Stimulated activated CD8-positive, alpha-beta memory T cell treated with anti-CD3 and anti-CD28 coated beads, Interleukin-12 subunit alpha, Interleukin-12 subunit beta, amount 100 ng/mL, for 1 hour (primary cell): ENCODE results near the gene TOMT.

Source experiments
- DNase-seq: peaks from one replicate; pipeline ENCODE4 v3.0.0-alpha.2; 2020; ENCODE audit warnings: low read depth

The TOMT gene

GRCh38 chr11:72088076-72088808, 17.5 kb upstream of the TOMT start:
- DNase-seq, result no peak

- DNase-seq, result peak; percentile 45
These were observed 14.4 kb upstream of the TOMT start for GRCh38 chr11:72091292-72091691.

GRCh38 chr11:72098741-72099140, 7.0 kb upstream of the TOMT start:
- no peak for DNase-seq

- DNase-seq, result no peak
These were observed 5.7 kb upstream of the TOMT start for GRCh38 chr11:72100009-72100408.

GRCh38 chr11:72100462-72100861, 5.3 kb upstream of the TOMT start:
- DNase-seq, result no peak

- no peak for DNase-seq
These were observed 3.6 kb upstream of the TOMT start for GRCh38 chr11:72102162-72102561.

- no peak for DNase-seq
These were observed 3.1 kb upstream of the TOMT start for GRCh38 chr11:72102631-72102945.

- DNase-seq, result peak; percentile 98
These were observed 2.6 kb upstream of the TOMT start, which contains the start of gene LAMTOR1 for GRCh38 chr11:72102946-72103753. LAMTOR1 (minus strand) TSS chr11:72103297; CDS start chr11:72103224, 73 bp downstream.

- no peak for DNase-seq
These were observed 2.0 kb upstream of the TOMT start for GRCh38 chr11:72103754-72104167.

- DNase-seq, result no peak
These were observed 5.8 kb downstream of the TOMT start for GRCh38 chr11:72111300-72112142.

GRCh38 chr11:72112143-72112977, 6.6 kb downstream of the TOMT start, which contains the start of gene ANAPC15:
ANAPC15 (minus strand) TSS chr11:72112695; CDS start chr11:72111276, 1,419 bp downstream.
- peak; percentile 97 for DNase-seq

GRCh38 chr11:72112978-72113808, 7.5 kb downstream of the TOMT start:
- DNase-seq, result no peak

- DNase-seq, result no peak
These were observed 8.8 kb downstream of the TOMT start for GRCh38 chr11:72114570-72114969.

- DNase-seq, result no peak
These were observed 10.5 kb downstream of the TOMT start for GRCh38 chr11:72116019-72116755.

- DNase-seq, result no peak
These were observed 13.5 kb downstream of the TOMT start for GRCh38 chr11:72119198-72119597.

GRCh38 chr11:72120930-72121329, 15.2 kb downstream of the TOMT start:
- no peak for DNase-seq

GRCh38 chr11:72122607-72123006, 16.9 kb downstream of the TOMT start:
- DNase-seq, result no peak

- DNase-seq, result no peak
These were observed 17.5 kb downstream of the TOMT start for GRCh38 chr11:72123117-72123653.

- DNase-seq, result no peak
These were observed 18.3 kb downstream of the TOMT start for GRCh38 chr11:72124046-72124445.

GRCh38 chr11:72125956-72126355, 20.2 kb downstream of the TOMT start:
- DNase-seq, result no peak
